OCI-LY7 (cell line): ENCODE data around the gene ARHGAP45.
A peak's percentile ranks its signal among the peaks of the same experiment; 100 is the strongest.
"Not testable (repeated sequence)": the region's sequence is repeated elsewhere in the genome, so short reads cannot be mapped to it uniquely, and the experiment has no call there.

Experiments
- CTCF ChIP-seq: fragments of 200-600 bp; sonication (generic); conservative IDR thresholded peaks from 2 replicates; pipeline ENCODE4 v1.5.1; 2014; ENCODE audit warnings: mild to moderate bottlenecking, antibody characterized with exemption, low read length, moderate library complexity, mixed read lengths
- EZH2phosphoT487 ChIP-seq: fragments of 200-600 bp; sonication (generic); IDR thresholded peaks from 2 replicates; pipeline ENCODE4 v1.6.1; 2018; ENCODE audit warnings: low read depth, borderline replicate concordance, mild to moderate bottlenecking, mixed run types, antibody characterized with exemption, low read length, moderate library complexity, mixed read lengths

GRCh38 chr19:1129084-1129483 lies 62.1 kb downstream of the ARHGAP45 start:
- TF ChIP-seq CTCF, result peak; percentile 31; the same call in 1 of the 2 replicates
- not testable (repeated sequence) for TF ChIP-seq EZH2phosphoT487
